ENCODE measurements around the gene ADGRF1. TPM values are rescaled to one million over a fixed set of nuclear protein-coding genes. Genes with fewer than 3 reads are reported as not detected.
A peak's percentile ranks its signal among the peaks of the same experiment; 100 is the strongest.
"Not testable (repeated sequence)": the region's sequence is repeated elsewhere in the genome, so short reads cannot be mapped to it uniquely, and the experiment has no call there.

The ADGRF1 gene
- total RNA-seq, 1 experiment from 2014 or later = not detected

DNA sequence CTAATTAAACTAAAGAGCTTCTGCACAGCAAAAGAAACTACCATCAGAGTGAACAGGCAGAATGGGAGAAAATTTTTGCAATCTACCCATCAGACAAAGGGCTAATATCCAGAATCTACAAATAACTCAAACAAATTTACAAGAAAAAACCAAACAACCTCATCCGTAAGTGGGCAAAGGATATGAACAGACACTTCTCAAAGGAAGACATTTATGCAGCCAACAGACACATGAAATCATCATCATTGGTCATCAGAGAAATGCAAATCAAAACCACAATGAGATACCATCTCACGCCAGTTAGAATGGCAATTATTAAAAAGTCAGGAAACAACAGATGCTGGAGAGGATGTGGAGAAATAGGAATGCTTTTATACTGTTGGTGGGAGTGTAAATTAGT lies 49.7 kb downstream of the ADGRF1 start:
- H3K36me3 ChIP-seq (ENCODE audit: insufficient read depth, low read length); H3K4me2 ChIP-seq (ENCODE audit: low read depth, low read length, poor library complexity, severe bottlenecking); H3K27me3 ChIP-seq (ENCODE audit: low read length): not testable (repeated sequence)

DNA sequence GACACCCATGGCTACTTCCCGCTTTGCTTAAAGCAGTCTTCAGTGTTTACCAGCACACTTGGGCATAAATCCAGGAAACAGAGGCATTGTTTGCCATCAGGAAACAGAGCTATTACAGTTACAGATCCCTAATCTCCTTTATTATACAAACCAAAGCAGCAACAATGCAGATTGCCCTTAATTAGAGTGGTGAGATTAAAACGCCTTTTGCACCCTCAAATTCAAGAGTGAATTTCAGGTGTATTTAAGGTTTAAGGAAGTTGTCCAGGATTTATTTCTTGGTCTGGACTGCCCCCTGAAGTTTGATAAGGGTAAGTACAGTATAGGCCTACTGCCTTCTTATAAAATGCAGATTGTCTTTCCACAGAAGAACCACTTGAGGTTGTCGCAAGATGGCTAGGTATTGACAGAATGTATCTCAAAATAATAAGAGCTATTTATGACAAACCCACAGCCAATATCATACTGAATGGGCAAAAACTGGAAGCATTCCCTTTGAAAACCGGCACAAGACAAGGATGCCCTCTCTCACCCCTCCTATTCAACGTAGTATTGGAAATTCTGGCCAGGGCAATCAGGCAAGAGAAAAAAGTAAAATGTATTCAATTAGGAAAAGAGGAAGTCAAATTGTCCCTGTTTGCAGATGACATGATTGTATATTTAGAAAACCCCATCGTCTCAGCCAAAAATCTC lies 51.2 kb downstream of the ADGRF1 start:
- H3K4me1 ChIP-seq (ENCODE audit: low read length); H2AFZ ChIP-seq (ENCODE audit: low read length); H3K79me2 ChIP-seq (ENCODE audit: low read length); H3K4me3 ChIP-seq (ENCODE audit: low read length); H3K9me3 ChIP-seq (ENCODE audit: low read length); H4K20me1 ChIP-seq (ENCODE audit: insufficient read depth, low read depth, low read length); H3K27me3 ChIP-seq (ENCODE audit: low read length); H3K9ac ChIP-seq (ENCODE audit: low read length); H3K36me3 ChIP-seq (ENCODE audit: insufficient read depth, low read length); H3K27ac ChIP-seq (ENCODE audit: low read length); H3K4me2 ChIP-seq (ENCODE audit: low read depth, low read length, poor library complexity, severe bottlenecking); H3K9me2 ChIP-seq (replicated peaks; ENCODE audit: insufficient read depth, low read length): not testable (repeated sequence)
- DNase-seq = peak; percentile 81

More for the DNA sequence above, 49.7 kb downstream of the ADGRF1 start:
- H3K9me2 ChIP-seq (replicated peaks; ENCODE audit: insufficient read depth, low read length); H3K79me2 ChIP-seq (ENCODE audit: low read length); DNase-seq; H3K27ac ChIP-seq (ENCODE audit: low read length); H4K20me1 ChIP-seq (ENCODE audit: insufficient read depth, low read depth, low read length); H3K4me3 ChIP-seq (ENCODE audit: low read length); H3K9ac ChIP-seq (ENCODE audit: low read length); H2AFZ ChIP-seq (ENCODE audit: low read length); H3K4me1 ChIP-seq (ENCODE audit: low read length); H3K9me3 ChIP-seq (ENCODE audit: low read length): not testable (repeated sequence)

DNA sequence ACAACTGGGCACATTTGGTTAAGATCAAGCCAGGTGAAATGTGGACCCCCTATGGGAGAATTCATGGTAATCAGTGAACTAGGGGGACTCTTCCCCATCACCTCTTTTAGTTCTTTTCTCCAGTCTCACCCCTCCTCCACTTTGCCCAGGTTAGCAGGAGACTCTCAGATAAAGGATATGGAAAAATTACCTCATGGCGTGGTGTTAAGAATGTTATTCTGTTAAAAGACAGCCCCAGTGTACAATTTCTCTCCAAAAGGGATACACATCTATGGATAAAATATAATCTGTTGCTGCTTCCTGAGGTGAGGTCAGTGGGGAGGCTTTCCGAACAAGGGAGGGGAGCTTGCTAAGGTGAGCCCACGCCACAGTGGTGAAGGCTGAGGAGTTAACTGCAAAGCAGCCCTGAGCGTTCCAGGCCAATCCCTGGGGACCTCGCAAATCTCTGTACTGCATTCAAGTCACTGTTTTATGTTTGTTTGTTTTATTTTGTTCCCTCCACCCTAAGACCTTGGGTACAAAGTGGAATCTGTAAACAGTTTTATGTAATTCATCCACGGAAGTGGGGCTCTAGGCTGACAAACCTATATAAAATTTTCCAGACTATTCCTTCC lies 52.0 kb downstream of the ADGRF1 start:
- Histone ChIP-seq H3K9me3 (ENCODE audit: low read length) (no peaks in the 10 kb centered on the region), H3K4me1 (ENCODE audit: low read length) (peaks cover 5% of the 10 kb centered on the region), H3K4me2 (ENCODE audit: low read depth, low read length, poor library complexity, severe bottlenecking) (no peak overlapping the region), H4K20me1 (ENCODE audit: insufficient read depth, low read depth, low read length) (no peaks in the 10 kb centered on the region), H2AFZ (ENCODE audit: low read length) (no peak overlapping the region), H3K36me3 (ENCODE audit: insufficient read depth, low read length) (no peaks in the 10 kb centered on the region), H3K9me2 (replicated peaks; ENCODE audit: insufficient read depth, low read length) (no peaks in the 10 kb centered on the region), H3K9ac (ENCODE audit: low read length) (no peak overlapping the region), H3K27me3 (ENCODE audit: low read length) (no peaks in the 10 kb centered on the region), H3K4me3 (ENCODE audit: low read length) (no peak overlapping the region), H3K79me2 (ENCODE audit: low read length) (no peaks in the 10 kb centered on the region), H3K27ac (ENCODE audit: low read length) (no peak overlapping the region)
- DNase-seq = no peak

DNA sequence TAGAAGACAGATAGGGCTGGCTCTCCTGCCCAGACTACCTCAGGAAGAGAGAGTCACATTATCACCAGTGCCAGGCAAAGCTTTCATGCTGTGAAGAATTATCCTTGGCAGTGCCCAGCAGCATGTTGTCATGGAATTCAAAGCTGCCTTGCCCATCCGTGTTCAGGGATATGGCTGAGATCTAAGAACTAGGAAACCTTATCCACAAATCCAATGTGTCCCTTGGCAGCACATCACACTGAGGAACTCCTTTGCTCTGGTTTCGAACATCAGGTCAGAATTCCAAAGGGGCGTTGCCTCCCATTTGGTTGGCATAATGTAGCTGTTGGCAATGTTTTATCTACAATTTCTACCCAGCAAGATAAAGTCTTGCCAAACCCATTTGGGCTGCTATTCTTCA lies 52.7 kb downstream of the ADGRF1 start:
- H3K9ac ChIP-seq (ENCODE audit: low read length) = no peak overlapping the region
- H3K4me3 ChIP-seq (ENCODE audit: low read length) = no peak overlapping the region
- no peaks in the 10 kb centered on the region for H4K20me1 ChIP-seq (ENCODE audit: insufficient read depth, low read depth, low read length)
- no peaks in the 10 kb centered on the region for H3K27me3 ChIP-seq (ENCODE audit: low read length)
- no peak overlapping the region for H2AFZ ChIP-seq (ENCODE audit: low read length)
- H3K4me1 ChIP-seq (ENCODE audit: low read length) = peaks cover 5% of the 10 kb centered on the region
- no peaks in the 10 kb centered on the region for H3K9me2 ChIP-seq (replicated peaks; ENCODE audit: insufficient read depth, low read length)
- no peaks in the 10 kb centered on the region for H3K79me2 ChIP-seq (ENCODE audit: low read length)
- no peaks in the 10 kb centered on the region for H3K36me3 ChIP-seq (ENCODE audit: insufficient read depth, low read length)
- no peak overlapping the region for H3K27ac ChIP-seq (ENCODE audit: low read length)
- H3K9me3 ChIP-seq (ENCODE audit: low read length) = no peaks in the 10 kb centered on the region
- DNase-seq = no peak
- no peak overlapping the region for H3K4me2 ChIP-seq (ENCODE audit: low read depth, low read length, poor library complexity, severe bottlenecking)

DNA sequence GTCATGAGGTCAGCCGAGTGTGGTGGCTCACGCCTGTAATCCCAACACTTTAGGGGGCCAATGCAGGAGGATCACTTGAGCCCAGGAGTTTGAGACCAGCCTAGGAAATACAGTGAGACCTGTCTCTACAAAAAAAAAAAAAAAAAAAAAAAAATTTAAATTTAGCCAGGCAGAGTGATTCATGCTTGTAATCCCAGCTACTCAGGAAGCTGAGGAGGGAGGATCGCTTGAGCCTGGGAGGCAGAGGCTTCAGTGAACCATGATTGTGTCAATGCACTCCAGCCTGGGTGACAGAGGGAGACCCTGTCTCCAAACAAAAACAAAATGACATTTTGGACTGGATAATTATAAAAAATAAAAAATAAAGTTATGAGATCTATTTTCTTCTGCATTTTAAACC lies 56.2 kb downstream of the ADGRF1 start:
- Histone ChIP-seq H3K4me2 (ENCODE audit: low read depth, low read length, poor library complexity, severe bottlenecking) (no peak overlapping the region), H3K9me2 (replicated peaks; ENCODE audit: insufficient read depth, low read length) (no peaks in the 10 kb centered on the region), H3K9me3 (ENCODE audit: low read length) (no peaks in the 10 kb centered on the region), H3K9ac (ENCODE audit: low read length) (no peak overlapping the region), H2AFZ (ENCODE audit: low read length) (no peak overlapping the region), H3K27me3 (ENCODE audit: low read length) (no peaks in the 10 kb centered on the region), H3K27ac (ENCODE audit: low read length) (no peak overlapping the region), H3K4me3 (ENCODE audit: low read length) (no peak overlapping the region), H3K36me3 (ENCODE audit: insufficient read depth, low read length) (no peaks in the 10 kb centered on the region), H3K4me1 (ENCODE audit: low read length) (peaks cover 5% of the 10 kb centered on the region), H4K20me1 (ENCODE audit: insufficient read depth, low read depth, low read length) (no peaks in the 10 kb centered on the region), H3K79me2 (ENCODE audit: low read length) (no peaks in the 10 kb centered on the region)
- no peak for DNase-seq

DNA sequence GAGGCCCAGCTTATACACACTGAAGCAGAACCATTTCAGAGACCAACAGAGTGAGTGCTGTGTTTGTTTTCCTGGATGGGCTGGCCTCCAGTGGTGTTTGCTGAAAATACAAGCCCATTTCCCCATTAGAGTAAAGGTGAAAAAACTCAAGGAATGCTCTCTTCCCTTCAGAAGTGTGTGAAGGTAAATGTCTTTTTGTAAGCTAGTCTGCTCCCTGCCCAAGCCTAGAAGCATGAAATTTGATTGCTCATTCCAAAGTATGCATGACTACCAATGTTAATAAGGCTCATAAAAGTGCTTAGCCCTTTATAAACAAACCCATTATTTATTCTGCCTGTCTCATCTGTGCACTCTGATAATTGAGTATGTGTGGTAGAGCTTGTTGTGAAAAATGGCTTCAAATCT lies 59.1 kb downstream of the ADGRF1 start:
- Histone ChIP-seq H3K9ac (ENCODE audit: low read length) (no peak overlapping the region), H2AFZ (ENCODE audit: low read length) (no peak overlapping the region), H3K9me2 (replicated peaks; ENCODE audit: insufficient read depth, low read length) (no peaks in the 10 kb centered on the region), H3K27me3 (ENCODE audit: low read length) (no peaks in the 10 kb centered on the region), H3K4me2 (ENCODE audit: low read depth, low read length, poor library complexity, severe bottlenecking) (no peak overlapping the region), H3K4me3 (ENCODE audit: low read length) (no peak overlapping the region), H4K20me1 (ENCODE audit: insufficient read depth, low read depth, low read length) (no peaks in the 10 kb centered on the region), H3K27ac (ENCODE audit: low read length) (no peak overlapping the region), H3K4me1 (ENCODE audit: low read length) (peaks cover under 1% of the 10 kb centered on the region), H3K36me3 (ENCODE audit: insufficient read depth, low read length) (no peaks in the 10 kb centered on the region), H3K9me3 (ENCODE audit: low read length) (no peaks in the 10 kb centered on the region), H3K79me2 (ENCODE audit: low read length) (no peaks in the 10 kb centered on the region)
- no peak for DNase-seq

DNA sequence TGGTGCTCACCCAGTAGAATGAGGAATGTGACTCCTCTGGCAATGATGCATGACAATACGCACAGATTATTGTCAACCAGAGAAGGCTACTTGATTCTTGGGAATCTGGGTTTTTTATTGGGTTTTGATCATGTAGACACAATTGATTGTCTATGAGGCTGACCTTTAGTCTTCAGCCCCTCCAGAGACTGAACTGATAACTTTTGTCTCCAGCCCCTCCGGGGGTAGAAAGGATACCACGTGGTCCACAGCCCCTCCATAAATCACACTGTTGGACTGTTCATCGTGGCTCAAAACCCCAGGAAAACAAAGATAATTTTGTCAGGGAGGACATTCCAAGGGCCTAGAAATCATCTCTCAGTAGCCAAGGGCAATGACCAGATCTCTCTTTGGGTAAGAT lies 62.9 kb downstream of the ADGRF1 start:
- no peaks in the 10 kb centered on the region for H3K27me3 ChIP-seq (ENCODE audit: low read length)
- H3K4me3 ChIP-seq (ENCODE audit: low read length) = no peak overlapping the region
- H3K79me2 ChIP-seq (ENCODE audit: low read length) = no peaks in the 10 kb centered on the region
- H3K9ac ChIP-seq (ENCODE audit: low read length) = no peak overlapping the region
- no peaks in the 10 kb centered on the region for H3K4me1 ChIP-seq (ENCODE audit: low read length)
- no peaks in the 10 kb centered on the region for H3K36me3 ChIP-seq (ENCODE audit: insufficient read depth, low read length)
- no peaks in the 10 kb centered on the region for H3K9me2 ChIP-seq (replicated peaks; ENCODE audit: insufficient read depth, low read length)
- no peak overlapping the region for H2AFZ ChIP-seq (ENCODE audit: low read length)
- H3K9me3 ChIP-seq (ENCODE audit: low read length) = no peaks in the 10 kb centered on the region
- H3K27ac ChIP-seq (ENCODE audit: low read length) = no peak overlapping the region
- no peak for DNase-seq
- no peak overlapping the region for H3K4me2 ChIP-seq (ENCODE audit: low read depth, low read length, poor library complexity, severe bottlenecking)
- H4K20me1 ChIP-seq (ENCODE audit: insufficient read depth, low read depth, low read length) = no peaks in the 10 kb centered on the region

DNA sequence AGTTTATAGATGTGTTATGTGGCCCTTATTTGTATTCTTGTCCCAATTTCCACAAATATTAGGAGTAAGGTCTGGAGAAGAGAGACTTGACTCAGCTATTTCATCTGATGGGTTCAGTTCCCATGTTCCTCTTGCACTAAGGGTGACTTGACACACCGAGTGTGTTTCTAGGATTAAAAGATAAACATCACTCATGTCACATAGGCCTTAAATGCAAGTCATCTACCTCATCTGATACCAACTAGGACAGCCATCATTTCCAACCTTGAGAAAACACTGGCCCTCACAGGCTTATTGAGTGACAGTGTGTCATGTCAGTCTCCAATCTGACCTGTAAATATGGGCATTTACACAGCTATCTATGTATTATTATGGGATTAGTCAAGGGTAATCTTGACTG lies 67.3 kb downstream of the ADGRF1 start:
- Histone ChIP-seq H3K79me2 (ENCODE audit: low read length) (no peaks in the 10 kb centered on the region), H3K4me2 (ENCODE audit: low read depth, low read length, poor library complexity, severe bottlenecking) (no peak overlapping the region), H3K9me2 (replicated peaks; ENCODE audit: insufficient read depth, low read length) (0 out of 2 replicates have a peak, but pooled peaks cover 2% of the 10 kb centered on the region), H3K9ac (ENCODE audit: low read length) (no peak overlapping the region), H3K4me1 (ENCODE audit: low read length) (no peaks in the 10 kb centered on the region), H3K27ac (ENCODE audit: low read length) (no peak overlapping the region), H3K4me3 (ENCODE audit: low read length) (no peak overlapping the region), H3K9me3 (ENCODE audit: low read length) (no peaks in the 10 kb centered on the region), H3K36me3 (ENCODE audit: insufficient read depth, low read length) (no peaks in the 10 kb centered on the region), H3K27me3 (ENCODE audit: low read length) (no peaks in the 10 kb centered on the region), H2AFZ (ENCODE audit: low read length) (no peak overlapping the region), H4K20me1 (ENCODE audit: insufficient read depth, low read depth, low read length) (no peaks in the 10 kb centered on the region)
- DNase-seq = no peak
